WTC11 (cell line): ENCODE measurements around the gene NME4. TPM values are rescaled to one million over a fixed set of nuclear protein-coding genes. Genes with fewer than 3 reads are reported as not detected.
"Not testable (repeated sequence)": the region's sequence is repeated elsewhere in the genome, so short reads cannot be mapped to it uniquely, and the experiment has no call there.

Experiments
- ATAC-seq: fragments of 200-7000 bp; cut with Tn5 transposase; 2 replicates; pipeline ENCODE4 v1.10.0; 2021; ENCODE audit warnings: mild to moderate bottlenecking, moderate library complexity
- CTCF ChIA-PET: fragments of 300-600 bp; sonication (Branson Sonifier 250); formaldehyde crosslinking; loops from one replicate; lab custom pipeline; 2021; ENCODE audit warnings: antibody characterized with exemption; lab: Charles Lee
- POLR2A ChIA-PET: fragments of 350-600 bp; sonication (Branson Sonifier 250); formaldehyde crosslinking; loops from one replicate; lab custom pipeline; 2021; ENCODE audit warnings: antibody characterized with exemption; lab: Charles Lee
- DNase-seq: peaks from one replicate; pipeline ENCODE4 v3.0.0; 2021; ENCODE audit warnings: low spot score
- H3K27ac Mint-ChIP-seq: 2 replicates; pipeline ENCODE4 v1.8.0; 2021; ENCODE audit warnings: mixed read lengths
- H3K27me3 Mint-ChIP-seq: 2 replicates; pipeline ENCODE4 v1.8.0; 2021; ENCODE audit warnings: low read depth, mild to moderate bottlenecking, moderate library complexity, mixed read lengths
- H3K36me3 Mint-ChIP-seq: 2 replicates; pipeline ENCODE4 v1.8.0; 2021; ENCODE audit warnings: mixed read lengths
- H3K4me1 Mint-ChIP-seq: 2 replicates; pipeline ENCODE4 v1.8.0; 2022; ENCODE audit warnings: mixed read lengths
- H3K4me3 Mint-ChIP-seq: 2 replicates; pipeline ENCODE4 v1.8.0; 2021; ENCODE audit warnings: mild to moderate bottlenecking, moderate library complexity, mixed read lengths
- H3K9me3 Mint-ChIP-seq: 2 replicates; pipeline ENCODE4 v1.8.0; 2021; ENCODE audit warnings: mixed read lengths
- EMX1 ChIP-seq: fragments of 250-450 bp; sonication (Bioruptor Pico); IDR thresholded peaks from 2 replicates; pipeline ENCODE4 v1.8.0; 2021; ENCODE audit warnings: mild to moderate bottlenecking
- KAT7 ChIP-seq: sonication (generic); formaldehyde crosslinking; IDR thresholded peaks from 2 replicates; pipeline ENCODE4 v1.8.1; 2023; ENCODE audit warnings: missing genetic modification reagents, mild to moderate bottlenecking, borderline replicate concordance
- NFE2L1 ChIP-seq: sonication (generic); formaldehyde crosslinking; IDR thresholded peaks from 2 replicates; pipeline ENCODE4 v1.8.1; 2023; ENCODE audit warnings: missing genetic modification reagents
- NR3C1 ChIP-seq: sonication (generic); formaldehyde crosslinking; conservative IDR thresholded peaks from 2 replicates; pipeline ENCODE4 v1.8.1; 2023; ENCODE audit warnings: low read depth, mild to moderate bottlenecking, missing genetic modification reagents
- RELA ChIP-seq: sonication (generic); formaldehyde crosslinking; IDR thresholded peaks from 2 replicates; pipeline ENCODE4 v1.8.1; 2022; ENCODE audit warnings: missing genetic modification reagents, mild to moderate bottlenecking, borderline replicate concordance
- ZNF121 ChIP-seq: sonication (generic); formaldehyde crosslinking; IDR thresholded peaks from 2 replicates; pipeline ENCODE4 v1.8.0; 2023; ENCODE audit warnings: missing genetic modification reagents
- ZNF138 ChIP-seq: sonication (generic); formaldehyde crosslinking; conservative IDR thresholded peaks from 2 replicates; pipeline ENCODE4 v1.8.1; 2022; ENCODE audit warnings: mild to moderate bottlenecking, moderate library complexity, missing genetic modification reagents
- ZNF396 ChIP-seq: fragments of 250-450 bp; sonication (Bioruptor Pico); IDR thresholded peaks from 2 replicates; pipeline ENCODE4 v1.8.0; 2021; ENCODE audit warnings: mild to moderate bottlenecking, moderate library complexity, borderline replicate concordance
- ZNF416 ChIP-seq: fragments of 250-450 bp; sonication (Bioruptor Pico); IDR thresholded peaks from 2 replicates; pipeline ENCODE4 v1.9.0; 2021; ENCODE audit warnings: mild to moderate bottlenecking, inconsistent platforms
- total RNA-seq: library from RNA; stranded (reverse); gene quantifications from 3 replicates; pipeline ENCODE4 v1.2.3, GENCODE V29; 2021
- TF ChIP-seq, protein P1 (sequence below): fragments of 250-450 bp; sonication (Bioruptor Pico); conservative IDR thresholded peaks from 2 replicates; pipeline ENCODE4 v1.9.0; 2021; ENCODE audit warnings: mild to moderate bottlenecking
- TF ChIP-seq, protein P2 (sequence below): sonication (generic); formaldehyde crosslinking; IDR thresholded peaks from 2 replicates; pipeline ENCODE4 v1.8.0; 2023; ENCODE audit warnings: missing genetic modification reagents
- TF ChIP-seq, protein P3 (sequence below): sonication (generic); formaldehyde crosslinking; IDR thresholded peaks from 2 replicates; pipeline ENCODE4 v1.8.1; 2022; ENCODE audit warnings: mild to moderate bottlenecking, moderate library complexity, missing genetic modification reagents
- TF ChIP-seq, protein P4 (sequence below): fragments of 250-450 bp; sonication (Bioruptor Pico); IDR thresholded peaks from 2 replicates; pipeline ENCODE4 v1.9.0; 2021; ENCODE audit warnings: mild to moderate bottlenecking, borderline replicate concordance
- TF ChIP-seq, protein P5 (sequence below): sonication (generic); formaldehyde crosslinking; IDR thresholded peaks from 2 replicates; pipeline ENCODE4 v1.8.0; 2022; ENCODE audit warnings: mild to moderate bottlenecking, missing genetic modification reagents
- TF ChIP-seq, protein P6 (sequence below): sonication (generic); formaldehyde crosslinking; IDR thresholded peaks from 2 replicates; pipeline ENCODE4 v1.8.0; 2022; ENCODE audit warnings: mild to moderate bottlenecking, missing genetic modification reagents
- TF ChIP-seq, protein P7 (sequence below): sonication (generic); formaldehyde crosslinking; IDR thresholded peaks from 2 replicates; pipeline ENCODE4 v1.8.0; 2023; ENCODE audit warnings: missing genetic modification reagents, mild to moderate bottlenecking, borderline replicate concordance

Gene NME4
- total RNA-seq, 1 experiment from 2014 or later: 467 TPM

DNA sequence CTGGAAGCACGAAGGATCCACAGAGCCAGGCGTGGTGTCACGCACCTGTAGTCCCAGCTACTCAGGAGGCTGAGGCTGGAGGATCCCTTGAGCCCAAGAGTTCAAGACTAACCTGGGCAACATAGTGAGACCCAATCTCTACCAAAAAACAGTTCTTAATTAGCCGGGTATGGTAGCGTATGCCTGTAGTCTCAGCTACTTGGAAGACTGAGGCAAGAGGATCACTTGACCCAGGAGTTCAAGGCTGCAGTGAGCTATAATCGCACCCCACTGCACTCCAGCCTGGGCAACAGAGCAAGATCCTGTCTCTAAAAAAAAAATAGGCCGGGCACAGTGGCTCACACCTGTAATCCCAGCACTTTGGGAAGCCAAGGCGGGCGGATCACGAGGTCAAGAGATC lies 48.5 kb upstream of the NME4 start:
- Mint-ChIP-seq H3K36me3 (peaks cover 36% of the 10 kb centered on the region), H3K27ac (0 out of 2 replicates have a peak overlapping the region, but pooled peaks have one; percentile 72)
- H3K27me3 Mint-ChIP-seq, H3K4me3 Mint-ChIP-seq, H3K9me3 Mint-ChIP-seq, DNase-seq, POLR2A ChIA-PET, ATAC-seq, H3K4me1 Mint-ChIP-seq: not testable (repeated sequence)
- CTCF ChIA-PET: interaction anchor here (1.0 kb wide), 1 partner anchor 13 kb away, joined by 3 read pairs; no protein-coding TSS in a partner anchor
- peak; percentile 86 for TF ChIP-seq ZNF121 (CRISPR knock-in tag)

DNA sequence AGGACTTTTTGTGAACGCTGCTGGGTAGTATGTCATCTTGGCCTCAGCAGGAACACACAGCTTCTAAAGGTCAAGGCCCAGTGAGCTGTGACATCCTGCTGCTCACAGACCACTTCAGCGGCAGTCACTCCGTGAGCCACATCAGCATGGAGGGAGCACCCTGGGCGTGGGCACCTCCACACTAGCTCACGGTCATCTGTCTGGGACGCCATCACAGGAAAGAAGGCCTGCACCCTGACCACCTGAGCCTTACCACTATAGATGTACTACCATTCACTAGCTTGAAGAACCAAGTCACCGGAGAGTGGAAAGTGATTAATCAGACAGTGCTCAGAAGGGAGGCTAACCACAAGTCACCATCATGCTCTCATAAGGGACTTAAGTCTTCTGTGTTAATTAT lies 47.8 kb upstream of the NME4 start:
- Mint-ChIP-seq H3K27me3 (no peaks in the 10 kb centered on the region; the same call in 1 of the 2 replicates), H3K36me3 (peaks cover 33% of the 10 kb centered on the region)
- TF ChIP-seq ZNF396 (CRISPR knock-in tag) (no peak), KAT7 (CRISPR knock-in tag) (no peak), ZNF416 (CRISPR knock-in tag) (no peak), ZNF138 (no peak), NFE2L1 (CRISPR knock-in tag) (no peak), NR3C1 (CRISPR knock-in tag) (no peak), RELA (no peak), EMX1 (CRISPR knock-in tag) (no peak)
- TF ChIP-seq, protein P1, sequence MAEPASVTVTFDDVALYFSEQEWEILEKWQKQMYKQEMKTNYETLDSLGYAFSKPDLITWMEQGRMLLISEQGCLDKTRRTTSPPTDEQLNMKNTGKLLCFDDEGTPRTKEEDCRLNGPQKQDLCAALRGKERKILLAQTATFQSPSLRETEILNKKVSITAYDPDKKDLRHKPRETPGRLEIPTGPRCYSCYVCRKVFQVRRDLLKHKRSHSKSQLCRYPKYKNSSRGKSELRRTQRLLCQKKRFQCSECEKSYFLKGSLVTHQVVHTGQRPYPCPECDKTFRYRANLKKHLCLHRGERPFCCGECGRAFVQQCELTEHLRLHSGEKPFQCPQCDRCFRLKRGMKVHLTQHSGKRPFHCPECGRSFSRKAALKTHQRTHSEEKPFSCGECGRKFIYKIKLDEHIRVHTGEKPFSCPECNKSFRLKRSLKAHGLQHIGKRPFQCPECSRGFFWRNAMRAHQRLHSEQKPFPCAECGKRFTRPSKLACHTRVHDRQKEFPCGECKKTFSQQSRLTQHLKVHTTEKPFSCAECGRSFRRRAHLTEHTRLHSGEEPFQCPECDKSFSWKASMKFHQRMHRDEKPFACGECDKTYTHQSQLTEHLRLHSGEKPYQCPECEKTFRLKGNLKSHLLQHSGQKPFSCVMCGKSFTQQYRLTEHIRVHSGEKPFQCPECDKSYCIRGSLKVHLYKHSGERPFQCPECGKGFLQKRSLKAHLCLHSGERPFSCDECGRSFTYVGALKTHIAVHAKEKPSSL (CRISPR knock-in tag): no peak
- TF ChIP-seq, protein P2, sequence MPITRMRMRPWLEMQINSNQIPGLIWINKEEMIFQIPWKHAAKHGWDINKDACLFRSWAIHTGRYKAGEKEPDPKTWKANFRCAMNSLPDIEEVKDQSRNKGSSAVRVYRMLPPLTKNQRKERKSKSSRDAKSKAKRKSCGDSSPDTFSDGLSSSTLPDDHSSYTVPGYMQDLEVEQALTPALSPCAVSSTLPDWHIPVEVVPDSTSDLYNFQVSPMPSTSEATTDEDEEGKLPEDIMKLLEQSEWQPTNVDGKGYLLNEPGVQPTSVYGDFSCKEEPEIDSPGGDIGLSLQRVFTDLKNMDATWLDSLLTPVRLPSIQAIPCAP (CRISPR knock-in tag): no peak
- TF ChIP-seq, protein P3, sequence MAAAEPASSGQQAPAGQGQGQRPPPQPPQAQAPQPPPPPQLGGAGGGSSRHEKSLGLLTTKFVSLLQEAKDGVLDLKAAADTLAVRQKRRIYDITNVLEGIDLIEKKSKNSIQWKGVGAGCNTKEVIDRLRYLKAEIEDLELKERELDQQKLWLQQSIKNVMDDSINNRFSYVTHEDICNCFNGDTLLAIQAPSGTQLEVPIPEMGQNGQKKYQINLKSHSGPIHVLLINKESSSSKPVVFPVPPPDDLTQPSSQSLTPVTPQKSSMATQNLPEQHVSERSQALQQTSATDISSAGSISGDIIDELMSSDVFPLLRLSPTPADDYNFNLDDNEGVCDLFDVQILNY (CRISPR knock-in tag): no peak
- TF ChIP-seq, protein P4, sequence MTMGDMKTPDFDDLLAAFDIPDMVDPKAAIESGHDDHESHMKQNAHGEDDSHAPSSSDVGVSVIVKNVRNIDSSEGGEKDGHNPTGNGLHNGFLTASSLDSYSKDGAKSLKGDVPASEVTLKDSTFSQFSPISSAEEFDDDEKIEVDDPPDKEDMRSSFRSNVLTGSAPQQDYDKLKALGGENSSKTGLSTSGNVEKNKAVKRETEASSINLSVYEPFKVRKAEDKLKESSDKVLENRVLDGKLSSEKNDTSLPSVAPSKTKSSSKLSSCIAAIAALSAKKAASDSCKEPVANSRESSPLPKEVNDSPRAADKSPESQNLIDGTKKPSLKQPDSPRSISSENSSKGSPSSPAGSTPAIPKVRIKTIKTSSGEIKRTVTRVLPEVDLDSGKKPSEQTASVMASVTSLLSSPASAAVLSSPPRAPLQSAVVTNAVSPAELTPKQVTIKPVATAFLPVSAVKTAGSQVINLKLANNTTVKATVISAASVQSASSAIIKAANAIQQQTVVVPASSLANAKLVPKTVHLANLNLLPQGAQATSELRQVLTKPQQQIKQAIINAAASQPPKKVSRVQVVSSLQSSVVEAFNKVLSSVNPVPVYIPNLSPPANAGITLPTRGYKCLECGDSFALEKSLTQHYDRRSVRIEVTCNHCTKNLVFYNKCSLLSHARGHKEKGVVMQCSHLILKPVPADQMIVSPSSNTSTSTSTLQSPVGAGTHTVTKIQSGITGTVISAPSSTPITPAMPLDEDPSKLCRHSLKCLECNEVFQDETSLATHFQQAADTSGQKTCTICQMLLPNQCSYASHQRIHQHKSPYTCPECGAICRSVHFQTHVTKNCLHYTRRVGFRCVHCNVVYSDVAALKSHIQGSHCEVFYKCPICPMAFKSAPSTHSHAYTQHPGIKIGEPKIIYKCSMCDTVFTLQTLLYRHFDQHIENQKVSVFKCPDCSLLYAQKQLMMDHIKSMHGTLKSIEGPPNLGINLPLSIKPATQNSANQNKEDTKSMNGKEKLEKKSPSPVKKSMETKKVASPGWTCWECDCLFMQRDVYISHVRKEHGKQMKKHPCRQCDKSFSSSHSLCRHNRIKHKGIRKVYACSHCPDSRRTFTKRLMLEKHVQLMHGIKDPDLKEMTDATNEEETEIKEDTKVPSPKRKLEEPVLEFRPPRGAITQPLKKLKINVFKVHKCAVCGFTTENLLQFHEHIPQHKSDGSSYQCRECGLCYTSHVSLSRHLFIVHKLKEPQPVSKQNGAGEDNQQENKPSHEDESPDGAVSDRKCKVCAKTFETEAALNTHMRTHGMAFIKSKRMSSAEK (CRISPR knock-in tag): no peak
- TF ChIP-seq, protein P5, sequence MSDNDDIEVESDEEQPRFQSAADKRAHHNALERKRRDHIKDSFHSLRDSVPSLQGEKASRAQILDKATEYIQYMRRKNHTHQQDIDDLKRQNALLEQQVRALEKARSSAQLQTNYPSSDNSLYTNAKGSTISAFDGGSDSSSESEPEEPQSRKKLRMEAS: no peak
- TF ChIP-seq, protein P6, sequence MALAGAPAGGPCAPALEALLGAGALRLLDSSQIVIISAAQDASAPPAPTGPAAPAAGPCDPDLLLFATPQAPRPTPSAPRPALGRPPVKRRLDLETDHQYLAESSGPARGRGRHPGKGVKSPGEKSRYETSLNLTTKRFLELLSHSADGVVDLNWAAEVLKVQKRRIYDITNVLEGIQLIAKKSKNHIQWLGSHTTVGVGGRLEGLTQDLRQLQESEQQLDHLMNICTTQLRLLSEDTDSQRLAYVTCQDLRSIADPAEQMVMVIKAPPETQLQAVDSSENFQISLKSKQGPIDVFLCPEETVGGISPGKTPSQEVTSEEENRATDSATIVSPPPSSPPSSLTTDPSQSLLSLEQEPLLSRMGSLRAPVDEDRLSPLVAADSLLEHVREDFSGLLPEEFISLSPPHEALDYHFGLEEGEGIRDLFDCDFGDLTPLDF (CRISPR knock-in tag): no peak
- TF ChIP-seq, protein P7, sequence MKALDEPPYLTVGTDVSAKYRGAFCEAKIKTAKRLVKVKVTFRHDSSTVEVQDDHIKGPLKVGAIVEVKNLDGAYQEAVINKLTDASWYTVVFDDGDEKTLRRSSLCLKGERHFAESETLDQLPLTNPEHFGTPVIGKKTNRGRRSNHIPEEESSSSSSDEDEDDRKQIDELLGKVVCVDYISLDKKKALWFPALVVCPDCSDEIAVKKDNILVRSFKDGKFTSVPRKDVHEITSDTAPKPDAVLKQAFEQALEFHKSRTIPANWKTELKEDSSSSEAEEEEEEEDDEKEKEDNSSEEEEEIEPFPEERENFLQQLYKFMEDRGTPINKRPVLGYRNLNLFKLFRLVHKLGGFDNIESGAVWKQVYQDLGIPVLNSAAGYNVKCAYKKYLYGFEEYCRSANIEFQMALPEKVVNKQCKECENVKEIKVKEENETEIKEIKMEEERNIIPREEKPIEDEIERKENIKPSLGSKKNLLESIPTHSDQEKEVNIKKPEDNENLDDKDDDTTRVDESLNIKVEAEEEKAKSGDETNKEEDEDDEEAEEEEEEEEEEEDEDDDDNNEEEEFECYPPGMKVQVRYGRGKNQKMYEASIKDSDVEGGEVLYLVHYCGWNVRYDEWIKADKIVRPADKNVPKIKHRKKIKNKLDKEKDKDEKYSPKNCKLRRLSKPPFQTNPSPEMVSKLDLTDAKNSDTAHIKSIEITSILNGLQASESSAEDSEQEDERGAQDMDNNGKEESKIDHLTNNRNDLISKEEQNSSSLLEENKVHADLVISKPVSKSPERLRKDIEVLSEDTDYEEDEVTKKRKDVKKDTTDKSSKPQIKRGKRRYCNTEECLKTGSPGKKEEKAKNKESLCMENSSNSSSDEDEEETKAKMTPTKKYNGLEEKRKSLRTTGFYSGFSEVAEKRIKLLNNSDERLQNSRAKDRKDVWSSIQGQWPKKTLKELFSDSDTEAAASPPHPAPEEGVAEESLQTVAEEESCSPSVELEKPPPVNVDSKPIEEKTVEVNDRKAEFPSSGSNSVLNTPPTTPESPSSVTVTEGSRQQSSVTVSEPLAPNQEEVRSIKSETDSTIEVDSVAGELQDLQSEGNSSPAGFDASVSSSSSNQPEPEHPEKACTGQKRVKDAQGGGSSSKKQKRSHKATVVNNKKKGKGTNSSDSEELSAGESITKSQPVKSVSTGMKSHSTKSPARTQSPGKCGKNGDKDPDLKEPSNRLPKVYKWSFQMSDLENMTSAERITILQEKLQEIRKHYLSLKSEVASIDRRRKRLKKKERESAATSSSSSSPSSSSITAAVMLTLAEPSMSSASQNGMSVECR (CRISPR knock-in tag): no peak
- TF ChIP-seq, all 79 proteins: peak for 0
- ATAC-seq: no peak
- Mint-ChIP-seq H3K27ac (peak overlapping the region; percentile 80; the same call in 1 of the 2 replicates), H3K4me1 (peaks cover 6% of the 10 kb centered on the region), H3K9me3 (no peaks in the 10 kb centered on the region), H3K4me3 (no peak overlapping the region)
- POLR2A ChIA-PET: no interaction called here
- no peak for DNase-seq
- CTCF ChIA-PET: no interaction called here
